Hippocampal formation (tissue), 2 donors: ENCODE measurements around the gene OR5C1.
"Not testable (repeated sequence)": the region's sequence is repeated elsewhere in the genome, so short reads cannot be mapped to it uniquely, and the experiment has no call there.

Experiments used
- DNase-seq, 2 donors: peaks; one replicate each; lab custom pipeline; 2025; lab: John Stamatoyannopoulos, UW

The OR5C1 gene

GRCh38 chr9:122788831-122789230 lies at the start of gene OR5C1:
TSS of gene OR5C1 (plus strand) at chr9:122788933. CDS start at chr9:122788933, 0 bp downstream.
- no peak for DNase-seq

GRCh38 chr9:122742003-122742402 lies 46.7 kb upstream of the OR5C1 start, which contains the start of gene OR1L6:
TSS of gene OR1L6 (plus strand) at chr9:122742303. CDS start at chr9:122749848, 7,545 bp downstream.
- DNase-seq: no peak

- DNase-seq: no peak
These were observed 33.9 kb upstream of the OR5C1 start for GRCh38 chr9:122754825-122755224.

- no peak for DNase-seq
These were observed 20.9 kb upstream of the OR5C1 start for GRCh38 chr9:122767817-122768216.

- DNase-seq: no peak
These were observed 11.7 kb upstream of the OR5C1 start for GRCh38 chr9:122777052-122777451.

- DNase-seq: no peak
These were observed 10.7 kb upstream of the OR5C1 start for GRCh38 chr9:122777935-122778627.

- DNase-seq: no peak
These were observed 9.6 kb upstream of the OR5C1 start for GRCh38 chr9:122779181-122779580.

- no peak for DNase-seq
These were observed 8.7 kb upstream of the OR5C1 start for GRCh38 chr9:122780026-122780425.

- no peak for DNase-seq
These were observed 7.1 kb upstream of the OR5C1 start for GRCh38 chr9:122781671-122782070.

GRCh38 chr9:122785269-122785668 lies 3.5 kb upstream of the OR5C1 start:
- no peak for DNase-seq

GRCh38 chr9:122786338-122786737 lies 2.4 kb upstream of the OR5C1 start:
- DNase-seq: no peak

- DNase-seq: no peak
These were observed 718 bp downstream of the OR5C1 start for GRCh38 chr9:122789256-122790046.

GRCh38 chr9:122791872-122792669 lies 3.3 kb downstream of the OR5C1 start:
- DNase-seq: no peak

GRCh38 chr9:122797316-122798063 lies 8.8 kb downstream of the OR5C1 start:
- no peak for DNase-seq

- DNase-seq: no peak
These were observed 11.6 kb downstream of the OR5C1 start, which contains the start of gene OR1K1 for GRCh38 chr9:122800066-122801060. TSS of gene OR1K1 (plus strand) at chr9:122800123. CDS start at chr9:122800123, 0 bp downstream.

- DNase-seq: no peak
These were observed 17.9 kb downstream of the OR5C1 start for GRCh38 chr9:122806661-122807060.

GRCh38 chr9:122807271-122807900 lies 18.7 kb downstream of the OR5C1 start:
- DNase-seq: no peak

GRCh38 chr9:122808141-122808540 lies 19.4 kb downstream of the OR5C1 start:
- no peak for DNase-seq

- DNase-seq: not testable (repeated sequence)
These were observed 20.5 kb downstream of the OR5C1 start for GRCh38 chr9:122809261-122809660.
